Measurements from ENCODE around the gene ROR2.
"Not testable (repeated sequence)": the region's sequence is repeated elsewhere in the genome, so short reads cannot be mapped to it uniquely, and the experiment has no call there.

Gene ROR2

GRCh38 chr9:91555132-91555531 is 394.9 kb downstream of the ROR2 start:
- no peak for DNase-seq

- no peak for DNase-seq
Observed at GRCh38 chr9:91549177-91549576, 400.9 kb downstream of the ROR2 start.

- DNase-seq: no peak
Observed at GRCh38 chr9:91547081-91547480, 402.9 kb downstream of the ROR2 start.

GRCh38 chr9:91546574-91546973 is 403.5 kb downstream of the ROR2 start:
- DNase-seq: no peak

- no peak for DNase-seq
Observed at GRCh38 chr9:91541734-91542133, 408.3 kb downstream of the ROR2 start.

- DNase-seq: not testable (repeated sequence)
Observed at GRCh38 chr9:91540506-91540905, 409.5 kb downstream of the ROR2 start.

- no peak for DNase-seq
Observed at GRCh38 chr9:91536211-91536691, 413.8 kb downstream of the ROR2 start.

- DNase-seq: no peak
Observed at GRCh38 chr9:91534374-91534773, 415.7 kb downstream of the ROR2 start.

- no peak for DNase-seq
Observed at GRCh38 chr9:91533382-91533781, 416.6 kb downstream of the ROR2 start.

- no peak for DNase-seq
Observed at GRCh38 chr9:91532325-91532724, 417.7 kb downstream of the ROR2 start.

GRCh38 chr9:91530829-91531228 is 419.2 kb downstream of the ROR2 start:
- DNase-seq: no peak

- no peak for DNase-seq
Observed at GRCh38 chr9:91522481-91522880, 427.5 kb downstream of the ROR2 start.

- DNase-seq: no peak
Observed at GRCh38 chr9:91519520-91520277, 430.3 kb downstream of the ROR2 start.

- DNase-seq: no peak
Observed at GRCh38 chr9:91518462-91518861, 431.6 kb downstream of the ROR2 start.

GRCh38 chr9:91517801-91518200 is 432.2 kb downstream of the ROR2 start:
- no peak for DNase-seq

- peak; percentile 7 to 10 for DNase-seq
Observed at GRCh38 chr9:91517332-91517731, 432.7 kb downstream of the ROR2 start.

- peak; percentile 73 to 76 for DNase-seq
Observed at GRCh38 chr9:91516777-91517176, 433.3 kb downstream of the ROR2 start.

GRCh38 chr9:91516081-91516480 is 433.9 kb downstream of the ROR2 start:
- no peak for DNase-seq

GRCh38 chr9:91515074-91515687 is 434.8 kb downstream of the ROR2 start:
- DNase-seq: peak; percentile 8 to 51
